ENCODE data around the gene TMC5.
"Not testable (repeated sequence)": the region's sequence is repeated elsewhere in the genome, so short reads cannot be mapped to it uniquely, and the experiment has no call there.

The TMC5 gene, protein sequence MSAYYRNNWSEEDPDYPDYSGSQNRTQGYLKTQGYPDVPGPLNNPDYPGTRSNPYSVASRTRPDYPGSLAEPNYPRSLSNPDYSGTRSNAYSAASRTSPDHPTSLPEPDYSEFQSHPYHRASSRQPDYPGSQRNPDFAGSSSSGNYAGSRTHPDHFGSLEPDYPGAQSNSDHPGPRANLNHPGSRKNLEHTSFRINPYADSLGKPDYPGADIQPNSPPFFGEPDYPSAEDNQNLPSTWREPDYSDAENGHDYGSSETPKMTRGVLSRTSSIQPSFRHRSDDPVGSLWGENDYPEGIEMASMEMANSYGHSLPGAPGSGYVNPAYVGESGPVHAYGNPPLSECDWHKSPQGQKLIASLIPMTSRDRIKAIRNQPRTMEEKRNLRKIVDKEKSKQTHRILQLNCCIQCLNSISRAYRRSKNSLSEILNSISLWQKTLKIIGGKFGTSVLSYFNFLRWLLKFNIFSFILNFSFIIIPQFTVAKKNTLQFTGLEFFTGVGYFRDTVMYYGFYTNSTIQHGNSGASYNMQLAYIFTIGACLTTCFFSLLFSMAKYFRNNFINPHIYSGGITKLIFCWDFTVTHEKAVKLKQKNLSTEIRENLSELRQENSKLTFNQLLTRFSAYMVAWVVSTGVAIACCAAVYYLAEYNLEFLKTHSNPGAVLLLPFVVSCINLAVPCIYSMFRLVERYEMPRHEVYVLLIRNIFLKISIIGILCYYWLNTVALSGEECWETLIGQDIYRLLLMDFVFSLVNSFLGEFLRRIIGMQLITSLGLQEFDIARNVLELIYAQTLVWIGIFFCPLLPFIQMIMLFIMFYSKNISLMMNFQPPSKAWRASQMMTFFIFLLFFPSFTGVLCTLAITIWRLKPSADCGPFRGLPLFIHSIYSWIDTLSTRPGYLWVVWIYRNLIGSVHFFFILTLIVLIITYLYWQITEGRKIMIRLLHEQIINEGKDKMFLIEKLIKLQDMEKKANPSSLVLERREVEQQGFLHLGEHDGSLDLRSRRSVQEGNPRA

DNA sequence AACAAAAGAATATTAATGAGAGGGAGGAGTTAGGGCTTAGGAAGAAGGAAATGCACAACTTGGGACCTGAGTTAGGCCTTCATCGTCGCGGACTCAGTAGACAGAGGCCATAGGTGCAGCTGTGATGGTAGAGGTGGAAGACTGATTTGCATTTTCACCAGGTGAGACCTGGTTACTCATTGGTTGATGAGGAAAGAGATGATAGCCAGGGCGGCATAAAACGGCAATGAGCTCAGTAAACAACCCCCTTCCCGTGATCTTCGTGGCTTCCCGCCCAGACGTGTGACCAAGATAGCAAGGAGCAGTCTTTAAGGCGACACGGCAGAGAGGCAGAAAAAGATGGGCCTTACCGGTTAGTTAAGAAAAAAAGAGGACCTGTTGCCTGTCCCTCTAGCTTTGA, at the start of gene TMC5:
Gene TMC5, plus strand, starts transcription at position 244 of the 400 bp plus-strand sequence. CDS start 22,156 bp downstream, outside the sequence.
- H3K27ac ChIP-seq, result no peak within 1 kb of the TSS
- H3K36me3 ChIP-seq (ENCODE audit: insufficient read depth, low read length), result no peaks in the 10 kb centered on the region
- DNase-seq (ENCODE audit: low read depth, low spot score), result no peak
- H3K9ac ChIP-seq (ENCODE audit: insufficient read length), result no peak within 1 kb of the TSS
- TF ChIP-seq EZH2 (IDR thresholded peaks at IDR 0.05) (no peak), POLR2AphosphoS5 (IDR thresholded peaks at IDR 0.05; ENCODE audit: borderline replicate concordance, low read depth, low read length) (no peak), FOXP2 (optimal IDR thresholded peaks at IDR 0.05; ENCODE audit: control extremely low read depth, extremely low read length, insufficient read depth) (no peak)
- no peaks in the 10 kb centered on the region for H3K9me3 ChIP-seq (ENCODE audit: low read depth, low read length)
- H3K4me3 ChIP-seq, result no peak within 1 kb of the TSS

DNA sequence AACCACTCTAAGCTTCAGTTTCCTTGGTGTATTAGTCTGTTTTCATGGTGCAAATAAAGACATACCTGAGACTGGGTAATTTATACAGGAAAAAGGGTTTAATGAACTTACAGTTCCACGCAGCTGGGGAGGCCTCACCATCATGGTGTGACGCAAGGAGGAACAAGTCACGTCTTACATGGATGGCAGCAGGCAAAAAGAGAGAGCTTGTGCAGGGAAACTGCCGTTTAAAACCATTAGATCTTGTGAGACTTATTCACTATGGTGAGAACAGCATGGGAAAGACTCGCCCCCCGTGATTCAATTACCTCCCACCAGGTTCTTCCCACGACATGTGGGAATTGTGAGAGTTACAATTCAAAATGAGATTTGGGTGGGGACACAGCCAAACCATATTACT, 45.1 kb upstream of the TMC5 start:
- H3K9me3 ChIP-seq (ENCODE audit: low read depth, low read length); H3K4me3 ChIP-seq; H3K36me3 ChIP-seq (ENCODE audit: insufficient read depth, low read length); H3K9ac ChIP-seq (ENCODE audit: insufficient read length); DNase-seq (ENCODE audit: low read depth, low spot score); H3K27ac ChIP-seq: not testable (repeated sequence)

DNA sequence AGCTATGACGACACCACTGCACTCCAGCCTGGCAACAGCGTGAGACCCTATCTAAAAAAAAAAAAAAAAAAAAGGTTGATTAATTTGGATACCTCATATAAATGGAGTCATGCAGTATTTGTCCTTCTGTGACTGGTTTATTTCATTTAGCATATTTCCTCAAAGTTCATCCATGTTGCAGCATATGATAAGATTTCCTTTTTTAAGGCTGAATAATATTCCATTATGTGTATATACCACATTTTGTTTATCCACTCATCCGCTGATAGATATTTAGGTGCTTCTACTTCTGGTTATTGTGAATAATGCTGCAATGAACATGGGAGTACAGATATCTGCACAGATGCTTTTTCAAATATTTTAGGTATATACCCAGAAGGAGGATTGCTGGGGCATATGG, 43.3 kb upstream of the TMC5 start:
- Histone ChIP-seq H3K9ac (ENCODE audit: insufficient read length) (no peak overlapping the region), H3K36me3 (ENCODE audit: insufficient read depth, low read length) (no peaks in the 10 kb centered on the region), H3K27ac (no peak overlapping the region), H3K9me3 (ENCODE audit: low read depth, low read length) (no peaks in the 10 kb centered on the region), H3K4me3 (no peak overlapping the region)
- no peak for DNase-seq (ENCODE audit: low read depth, low spot score)
- TF ChIP-seq POLR2AphosphoS5 (IDR thresholded peaks at IDR 0.05; ENCODE audit: borderline replicate concordance, low read depth, low read length), result no peak
- TF ChIP-seq EZH2 (IDR thresholded peaks at IDR 0.05), result no peak
- TF ChIP-seq FOXP2 (optimal IDR thresholded peaks at IDR 0.05; ENCODE audit: control extremely low read depth, extremely low read length, insufficient read depth), result no peak

DNA sequence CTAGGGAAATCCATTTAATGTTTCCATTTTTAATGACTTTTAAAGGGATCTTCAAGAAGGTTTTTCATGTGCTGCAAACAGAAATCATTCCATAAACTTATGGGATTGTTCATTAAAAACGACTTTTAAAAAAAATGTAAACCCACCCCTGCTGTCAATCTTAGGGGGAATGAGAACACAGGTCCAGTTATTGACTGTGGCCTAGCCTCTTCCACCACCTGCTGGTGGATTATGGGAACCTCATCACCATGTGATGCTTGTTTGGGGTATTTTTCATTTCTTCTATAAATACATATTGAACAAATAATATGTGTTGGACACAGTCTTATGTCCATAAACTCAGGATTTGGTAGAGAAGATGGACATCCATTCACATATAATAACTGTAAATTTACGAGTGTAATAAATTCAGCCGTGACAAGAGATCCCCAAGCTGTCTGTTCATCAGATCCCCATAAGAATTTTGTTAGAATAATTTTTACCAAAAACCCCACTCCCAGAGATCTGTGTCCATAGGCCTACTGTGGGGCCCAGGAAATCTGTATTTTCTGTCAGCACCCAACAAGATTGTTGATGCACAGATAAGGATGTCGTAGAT, 42.0 kb upstream of the TMC5 start:
- Histone ChIP-seq H3K9ac (ENCODE audit: insufficient read length) (no peak overlapping the region), H3K27ac (no peak overlapping the region), H3K36me3 (ENCODE audit: insufficient read depth, low read length) (no peaks in the 10 kb centered on the region), H3K9me3 (ENCODE audit: low read depth, low read length) (no peaks in the 10 kb centered on the region), H3K4me3 (no peak overlapping the region)
- TF ChIP-seq EZH2 (IDR thresholded peaks at IDR 0.05) (no peak), POLR2AphosphoS5 (IDR thresholded peaks at IDR 0.05; ENCODE audit: borderline replicate concordance, low read depth, low read length) (no peak), FOXP2 (optimal IDR thresholded peaks at IDR 0.05; ENCODE audit: control extremely low read depth, extremely low read length, insufficient read depth) (no peak)
- DNase-seq (ENCODE audit: low read depth, low spot score), result no peak

DNA sequence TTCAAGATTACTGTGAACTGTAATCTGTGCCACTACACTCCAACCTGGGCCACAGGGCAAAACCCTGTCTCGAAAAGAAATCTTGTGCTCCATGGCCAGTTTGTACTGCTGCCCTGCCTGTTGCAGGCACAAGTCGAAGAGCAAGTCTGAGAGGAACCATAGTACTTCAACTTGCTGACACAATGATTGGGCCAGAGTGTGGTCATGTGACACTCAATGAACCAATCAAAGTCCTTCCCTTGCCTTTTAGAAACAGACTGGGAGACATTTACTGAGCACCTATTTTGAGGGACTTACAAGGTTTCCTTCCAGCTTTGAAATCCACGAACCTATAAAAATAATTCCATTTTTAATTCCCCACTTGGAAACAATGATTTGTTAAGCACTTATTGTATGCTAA, 39.8 kb upstream of the TMC5 start:
- H3K9ac ChIP-seq (ENCODE audit: insufficient read length), result no peak overlapping the region
- TF ChIP-seq EZH2 (IDR thresholded peaks at IDR 0.05) (no peak), FOXP2 (optimal IDR thresholded peaks at IDR 0.05; ENCODE audit: control extremely low read depth, extremely low read length, insufficient read depth) (no peak), POLR2AphosphoS5 (IDR thresholded peaks at IDR 0.05; ENCODE audit: borderline replicate concordance, low read depth, low read length) (no peak)
- H3K9me3 ChIP-seq (ENCODE audit: low read depth, low read length), result no peaks in the 10 kb centered on the region
- no peaks in the 10 kb centered on the region for H3K36me3 ChIP-seq (ENCODE audit: insufficient read depth, low read length)
- no peak overlapping the region for H3K27ac ChIP-seq
- DNase-seq (ENCODE audit: low read depth, low spot score), result no peak
- H3K4me3 ChIP-seq, result no peak overlapping the region

DNA sequence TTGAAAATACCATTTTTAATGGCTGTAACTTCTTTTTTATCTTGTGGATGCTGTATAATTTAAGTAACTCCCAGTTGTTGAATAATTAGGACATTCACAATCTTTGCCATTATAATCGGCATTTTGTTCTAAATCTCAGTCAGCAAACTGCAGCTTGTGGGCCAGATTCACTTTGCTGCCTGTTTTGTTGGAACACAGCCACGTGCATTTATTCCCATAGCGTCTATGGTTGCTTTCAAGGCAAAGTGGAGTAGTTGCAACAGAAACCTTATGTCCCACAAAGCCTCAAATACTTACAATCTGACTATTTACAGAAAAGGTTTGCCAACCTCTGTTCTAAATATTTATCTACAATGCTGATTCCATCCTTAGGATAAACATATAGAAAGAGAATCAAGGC, 39.2 kb upstream of the TMC5 start:
- no peaks in the 10 kb centered on the region for H3K36me3 ChIP-seq (ENCODE audit: insufficient read depth, low read length)
- H3K27ac ChIP-seq, result no peak overlapping the region
- H3K9me3 ChIP-seq (ENCODE audit: low read depth, low read length), result no peaks in the 10 kb centered on the region
- no peak overlapping the region for H3K4me3 ChIP-seq
- no peak overlapping the region for H3K9ac ChIP-seq (ENCODE audit: insufficient read length)
- DNase-seq (ENCODE audit: low read depth, low spot score), result no peak
- no peak for TF ChIP-seq POLR2AphosphoS5 (IDR thresholded peaks at IDR 0.05; ENCODE audit: borderline replicate concordance, low read depth, low read length)
- no peak for TF ChIP-seq EZH2 (IDR thresholded peaks at IDR 0.05)
- no peak for TF ChIP-seq FOXP2 (optimal IDR thresholded peaks at IDR 0.05; ENCODE audit: control extremely low read depth, extremely low read length, insufficient read depth)

DNA sequence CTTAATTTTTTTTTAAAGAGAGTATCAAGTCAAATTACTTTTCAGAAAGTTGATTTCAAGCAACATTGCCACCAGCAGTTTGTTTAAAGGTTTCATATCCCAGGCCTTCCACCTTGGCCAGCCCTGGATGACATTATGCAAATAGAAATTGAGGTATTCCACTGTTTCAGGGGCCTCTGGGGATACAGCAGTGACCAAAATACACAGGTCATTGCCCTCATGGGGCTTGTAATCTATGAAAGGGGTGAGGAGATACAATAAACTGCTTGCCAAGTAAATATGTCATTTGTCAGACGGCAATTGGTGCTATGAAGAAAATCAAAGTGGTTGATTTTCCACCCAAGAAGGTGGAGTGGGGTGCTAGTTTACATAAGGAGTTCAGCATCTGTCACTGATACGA, 37.8 kb upstream of the TMC5 start:
- H3K9me3 ChIP-seq (ENCODE audit: low read depth, low read length), result no peaks in the 10 kb centered on the region
- H3K27ac ChIP-seq, result no peak overlapping the region
- no peaks in the 10 kb centered on the region for H3K36me3 ChIP-seq (ENCODE audit: insufficient read depth, low read length)
- H3K9ac ChIP-seq (ENCODE audit: insufficient read length), result no peak overlapping the region
- no peak overlapping the region for H3K4me3 ChIP-seq
- no peak for DNase-seq (ENCODE audit: low read depth, low spot score)
- TF ChIP-seq POLR2AphosphoS5 (IDR thresholded peaks at IDR 0.05; ENCODE audit: borderline replicate concordance, low read depth, low read length), result no peak
- no peak for TF ChIP-seq EZH2 (IDR thresholded peaks at IDR 0.05)
- no peak for TF ChIP-seq FOXP2 (optimal IDR thresholded peaks at IDR 0.05; ENCODE audit: control extremely low read depth, extremely low read length, insufficient read depth)

DNA sequence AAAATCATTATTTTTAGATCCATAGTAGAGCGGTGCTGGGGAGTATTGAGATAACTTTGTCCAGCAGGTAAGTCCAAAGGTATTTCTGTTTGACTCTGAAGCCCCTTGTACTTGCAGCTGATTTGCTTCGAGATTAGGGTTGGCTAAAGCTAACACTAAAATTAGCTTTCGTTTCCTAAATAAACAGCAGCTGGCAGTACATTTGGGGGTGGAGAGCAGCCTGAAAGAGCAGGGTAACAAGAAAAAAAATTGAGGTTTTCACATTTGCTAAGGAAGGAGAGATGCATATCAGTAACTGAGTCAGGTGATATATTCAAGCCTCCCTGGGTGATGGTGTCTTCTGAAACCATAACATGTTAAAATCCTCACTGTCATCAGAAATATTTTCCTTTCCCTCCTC, 37.4 kb upstream of the TMC5 start:
- no peaks in the 10 kb centered on the region for H3K9me3 ChIP-seq (ENCODE audit: low read depth, low read length)
- no peaks in the 10 kb centered on the region for H3K36me3 ChIP-seq (ENCODE audit: insufficient read depth, low read length)
- no peak overlapping the region for H3K27ac ChIP-seq
- no peak for DNase-seq (ENCODE audit: low read depth, low spot score)
- H3K4me3 ChIP-seq, result no peak overlapping the region
- no peak overlapping the region for H3K9ac ChIP-seq (ENCODE audit: insufficient read length)
- TF ChIP-seq EZH2 (IDR thresholded peaks at IDR 0.05), result no peak
- no peak for TF ChIP-seq POLR2AphosphoS5 (IDR thresholded peaks at IDR 0.05; ENCODE audit: borderline replicate concordance, low read depth, low read length)
- no peak for TF ChIP-seq FOXP2 (optimal IDR thresholded peaks at IDR 0.05; ENCODE audit: control extremely low read depth, extremely low read length, insufficient read depth)
